H9 (cell line): ENCODE data around the gene FRY. TPM values are rescaled to one million over a fixed set of nuclear protein-coding genes. Genes with fewer than 3 reads are reported as not detected.

ENCODE experiments used
- DNase-seq: peaks from one replicate; pipeline ENCODE4 v3.0.0-alpha.2; 2017
- H2AFZ ChIP-seq: one replicate; pipeline ENCODE4 v1.6.1; 2013; ENCODE audit warnings: mild to moderate bottlenecking, low read length, control low read depth, moderate library complexity
- H2AK5ac ChIP-seq: 2 replicates; pipeline ENCODE4 v1.6.1; 2013; ENCODE audit warnings: low read length, control low read depth, mixed read lengths; ENCODE audit not compliant: insufficient read length
- H2BK120ac ChIP-seq: one replicate; pipeline ENCODE4 v1.6.1; 2013; ENCODE audit warnings: low read depth, mild to moderate bottlenecking, low read length, control low read depth, inconsistent platforms; ENCODE audit not compliant: poor library complexity, severe bottlenecking
- H2BK12ac ChIP-seq: 2 replicates; pipeline ENCODE4 v1.6.1; 2013; ENCODE audit warnings: low read length, control low read depth, mixed read lengths, low read depth; ENCODE audit not compliant: insufficient read length
- H2BK15ac ChIP-seq: 2 replicates; pipeline ENCODE4 v1.6.1; 2013; ENCODE audit warnings: low read depth, low read length, control low read depth
- H2BK20ac ChIP-seq: one replicate; pipeline ENCODE4 v1.6.1; 2013; ENCODE audit warnings: low read depth, mild to moderate bottlenecking, low read length, control low read depth, inconsistent platforms; ENCODE audit not compliant: poor library complexity, severe bottlenecking
- H2BK5ac ChIP-seq: 2 replicates; pipeline ENCODE4 v1.6.1; 2013; ENCODE audit warnings: low read length, control low read depth, mixed read lengths; ENCODE audit not compliant: insufficient read length
- H3K14ac ChIP-seq: 2 replicates; pipeline ENCODE4 v1.6.1; 2013; ENCODE audit warnings: low read length, control low read depth; ENCODE audit not compliant: insufficient read depth
- H3K18ac ChIP-seq: 2 replicates; pipeline ENCODE4 v1.6.1; 2013; ENCODE audit warnings: low read depth, mild to moderate bottlenecking, mixed read lengths, low read length, control low read depth; ENCODE audit not compliant: insufficient read length
- H3K23ac ChIP-seq: 2 replicates; pipeline ENCODE4 v1.6.1; 2013; ENCODE audit warnings: low read length, control low read depth, mixed read lengths, low read depth; ENCODE audit not compliant: insufficient read length
- H3K23me2 ChIP-seq: 2 replicates; pipeline ENCODE4 v1.6.1; 2013; ENCODE audit warnings: low read depth, mild to moderate bottlenecking, mixed read lengths, low read length, control low read depth; ENCODE audit not compliant: insufficient read length, poor library complexity, severe bottlenecking
- H3K27ac ChIP-seq: 2 replicates; pipeline ENCODE4 v1.5.1; 2013; ENCODE audit warnings: low read length, control low read depth, mixed read lengths, low read depth; ENCODE audit not compliant: insufficient read length
- H3K27me3 ChIP-seq: 2 replicates; pipeline ENCODE4 v1.6.1; 2013; ENCODE audit warnings: low read length, control low read depth, inconsistent platforms; ENCODE audit not compliant: insufficient read depth
- H3K4ac ChIP-seq: 2 replicates; pipeline ENCODE4 v1.6.1; 2013; ENCODE audit warnings: low read depth, mild to moderate bottlenecking, control low read depth, inconsistent platforms, low read length, moderate library complexity
- H3K4me1 ChIP-seq: 2 replicates; pipeline ENCODE4 v1.6.1; 2013; ENCODE audit warnings: low read length, control low read depth, inconsistent platforms; ENCODE audit not compliant: insufficient read depth
- H3K4me2 ChIP-seq: 2 replicates; pipeline ENCODE4 v1.6.1; 2013; ENCODE audit warnings: low read length, control low read depth, mixed read lengths; ENCODE audit not compliant: insufficient read length, insufficient read depth
- H3K56ac ChIP-seq: 2 replicates; pipeline ENCODE4 v1.6.1; 2013; ENCODE audit warnings: low read depth, mild to moderate bottlenecking, mixed read lengths, low read length, control low read depth; ENCODE audit not compliant: insufficient read length
- H3K79me1 ChIP-seq: 2 replicates; pipeline ENCODE4 v1.6.1; 2013; ENCODE audit warnings: low read depth, mild to moderate bottlenecking, moderate library complexity, low read length, control low read depth, inconsistent platforms; ENCODE audit not compliant: insufficient read depth, poor library complexity, severe bottlenecking
- H3K79me2 ChIP-seq: 2 replicates; pipeline ENCODE4 v1.6.1; 2013; ENCODE audit warnings: low read length, control low read depth, inconsistent platforms; ENCODE audit not compliant: insufficient read depth
- H3K9ac ChIP-seq: 2 replicates; pipeline ENCODE4 v1.6.1; 2013; ENCODE audit warnings: low read length, control low read depth, mixed read lengths; ENCODE audit not compliant: insufficient read length; ENCODE audit errors: extremely low read depth
- H3K9me3 ChIP-seq: one replicate; pipeline ENCODE4 v1.6.1; 2013; ENCODE audit warnings: low read depth, low read length, inconsistent platforms; ENCODE audit not compliant: control insufficient read depth
- H3T11ph ChIP-seq: one replicate; pipeline ENCODE4 v1.6.1; 2013; ENCODE audit warnings: mild to moderate bottlenecking, low read length, control low read depth, inconsistent platforms
- H4K20me1 ChIP-seq: one replicate; pipeline ENCODE4 v1.6.1; 2013; ENCODE audit not compliant: control insufficient read depth, insufficient read length, insufficient read depth
- H4K5ac ChIP-seq: 2 replicates; pipeline ENCODE4 v1.6.1; 2013; ENCODE audit warnings: low read depth, mild to moderate bottlenecking, mixed read lengths, low read length, control low read depth; ENCODE audit not compliant: insufficient read length
- H4K8ac ChIP-seq: replicated peaks from 2 replicates; pipeline ENCODE4 v1.6.1; 2013; ENCODE audit warnings: low read length, control low read depth, mixed read lengths, low read depth; ENCODE audit not compliant: insufficient read length
- H4K91ac ChIP-seq: 2 replicates; pipeline ENCODE4 v1.6.1; 2013; ENCODE audit warnings: low read depth, mild to moderate bottlenecking, moderate library complexity, mixed read lengths, low read length, control low read depth; ENCODE audit not compliant: insufficient read length
- H3K27ac Mint-ChIP-seq, 3 experiments: 2 replicates in 2 of 3; 3 replicates in 1 of 3; pipeline ENCODE4 v1.8.0; 2020 to 2021; ENCODE audit warnings: mixed read lengths in 3 of 3, mild to moderate bottlenecking in 1 of 3, moderate library complexity in 1 of 3
- H3K27me3 Mint-ChIP-seq: 2 replicates; pipeline ENCODE4 v1.8.0; 2021; ENCODE audit warnings: low read depth, mild to moderate bottlenecking, moderate library complexity, mixed read lengths
- H3K36me3 Mint-ChIP-seq, 3 experiments: 2 replicates in 2 of 3; 3 replicates in 1 of 3; pipeline ENCODE4 v1.8.0; 2020 to 2021; ENCODE audit warnings: low read depth in 3 of 3, mixed read lengths in 3 of 3; ENCODE audit not compliant: insufficient read depth in 1 of 3
- H3K4me1 Mint-ChIP-seq, 2 experiments: 2 replicates each; pipeline ENCODE4 v1.8.0; 2020; ENCODE audit warnings: mixed read lengths in 2 of 2
- H3K4me3 Mint-ChIP-seq, 2 experiments: 2 replicates in 1 of 2; 3 replicates in 1 of 2; pipeline ENCODE4 v1.8.0; 2020 to 2021; ENCODE audit warnings: mild to moderate bottlenecking in 2 of 2, mixed read lengths in 2 of 2, moderate library complexity in 1 of 2
- H3K9me3 Mint-ChIP-seq, 2 experiments: 2 replicates in 1 of 2; 3 replicates in 1 of 2; pipeline ENCODE4 v1.8.0; 2020; ENCODE audit warnings: mild to moderate bottlenecking in 2 of 2, mixed read lengths in 2 of 2, moderate library complexity in 1 of 2
- WGBS: extraction: QIAGEN DNeasy Blood & Tissue Kit; methylation state at CpG from one replicate; pipeline ENCODE4 v1.1.7; 2013; ENCODE audit warnings: missing lambda C conversion rate, low lambda C conversion rate, mixed read lengths; ENCODE audit not compliant: insufficient read length; ENCODE audit errors: extremely low coverage; 5-methylcytosine and 5-hydroxymethylcytosine counted together
- total RNA-seq: library from RNA; stranded (reverse); gene quantifications from 2 replicates; pipeline ENCODE4 v1.2.1, GENCODE V29; 2021
- TF ChIP-seq, protein P1 (sequence below): fragments of 200-600 bp; sonication (generic); conservative IDR thresholded peaks from 3 replicates; pipeline ENCODE4 v1.8.0; 2021; ENCODE audit warnings: antibody characterized with exemption, mild to moderate bottlenecking

Gene FRY
- total RNA-seq, 1 experiment from 2014 or later = 5.2 TPM

DNA sequence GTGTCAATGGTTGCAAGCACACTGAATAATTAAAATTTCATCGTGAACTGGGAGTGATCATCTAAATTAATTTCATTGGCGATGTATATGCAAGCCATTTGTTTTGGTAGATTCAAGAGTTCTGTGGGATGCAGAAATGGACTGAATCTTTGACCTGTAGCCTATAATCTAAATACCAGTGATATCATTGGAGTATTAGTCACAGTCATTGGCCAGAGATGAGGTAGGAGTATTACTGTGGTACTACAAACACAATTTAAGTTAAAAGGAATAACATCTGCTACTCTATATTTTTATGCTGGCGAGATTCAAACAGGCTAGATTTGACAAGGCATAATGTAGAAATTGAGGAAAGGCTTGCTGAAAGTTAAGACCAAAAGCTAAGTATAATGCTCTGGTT lies 14.0 kb downstream of the FRY start:
- Histone ChIP-seq H2AK5ac (no peak overlapping the region), H3K4ac (no peak overlapping the region), H4K91ac (no peak overlapping the region), H3T11ph (no peak overlapping the region), H3K79me2 (no peaks in the 10 kb centered on the region), H3K56ac (no peak overlapping the region), H3K4me2 (no peak overlapping the region), H2AFZ (no peak overlapping the region), H2BK120ac (no peak overlapping the region), H3K27ac (no peak overlapping the region), H3K14ac (no peak overlapping the region), H3K23me2 (no peaks in the 10 kb centered on the region), H3K4me1 (peaks cover 4% of the 10 kb centered on the region; the same call in 1 of the 2 replicates), H2BK12ac (no peak overlapping the region), H2BK5ac (no peak overlapping the region), H4K8ac (no peak overlapping the region), H2BK15ac (no peak overlapping the region), H3K9ac (no peak overlapping the region), H3K27me3 (no peaks in the 10 kb centered on the region), H3K23ac (no peak overlapping the region), H3K18ac (no peak overlapping the region), H2BK20ac (no peak overlapping the region), H4K20me1 (no peaks in the 10 kb centered on the region), H3K9me3 (no peaks in the 10 kb centered on the region), H3K79me1 (no peaks in the 10 kb centered on the region), H4K5ac (no peak overlapping the region)
- H3K4me3 Mint-ChIP-seq = no peak overlapping the region
- H3K4me1 Mint-ChIP-seq = peaks cover 26 to 27% of the 10 kb centered on the region in 2 experiments
- H3K9me3 Mint-ChIP-seq = no peaks in the 10 kb centered on the region
- no CpG with 5 or more reads among the region's 3 CpGs for WGBS
- no peak for DNase-seq
- no peaks in the 10 kb centered on the region for H3K27me3 Mint-ChIP-seq
- H3K36me3 Mint-ChIP-seq = peaks cover 0 to 6% (median 0%) of the 10 kb centered on the region in 3 experiments; a peak in 2 of 7 replicates
- H3K27ac Mint-ChIP-seq = no peak overlapping the region
- TF ChIP-seq, protein P1, sequence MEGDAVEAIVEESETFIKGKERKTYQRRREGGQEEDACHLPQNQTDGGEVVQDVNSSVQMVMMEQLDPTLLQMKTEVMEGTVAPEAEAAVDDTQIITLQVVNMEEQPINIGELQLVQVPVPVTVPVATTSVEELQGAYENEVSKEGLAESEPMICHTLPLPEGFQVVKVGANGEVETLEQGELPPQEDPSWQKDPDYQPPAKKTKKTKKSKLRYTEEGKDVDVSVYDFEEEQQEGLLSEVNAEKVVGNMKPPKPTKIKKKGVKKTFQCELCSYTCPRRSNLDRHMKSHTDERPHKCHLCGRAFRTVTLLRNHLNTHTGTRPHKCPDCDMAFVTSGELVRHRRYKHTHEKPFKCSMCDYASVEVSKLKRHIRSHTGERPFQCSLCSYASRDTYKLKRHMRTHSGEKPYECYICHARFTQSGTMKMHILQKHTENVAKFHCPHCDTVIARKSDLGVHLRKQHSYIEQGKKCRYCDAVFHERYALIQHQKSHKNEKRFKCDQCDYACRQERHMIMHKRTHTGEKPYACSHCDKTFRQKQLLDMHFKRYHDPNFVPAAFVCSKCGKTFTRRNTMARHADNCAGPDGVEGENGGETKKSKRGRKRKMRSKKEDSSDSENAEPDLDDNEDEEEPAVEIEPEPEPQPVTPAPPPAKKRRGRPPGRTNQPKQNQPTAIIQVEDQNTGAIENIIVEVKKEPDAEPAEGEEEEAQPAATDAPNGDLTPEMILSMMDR = no peak
